ENCODE data around the gene CLTB.

Gene CLTB

GRCh38 chr5:176400382-176401156 lies 15.8 kb downstream of the CLTB start:
- no peak for TF ChIP-seq CTCF (IDR thresholded peaks at IDR 0.05; ENCODE audit: poor library complexity, severe bottlenecking)
- Histone ChIP-seq H3K4me1 (ENCODE audit: insufficient read depth, poor library complexity, severe bottlenecking) (peaks cover 29% of the 10 kb centered on the region), H3K9me3 (ENCODE audit: severe bottlenecking) (no peaks in the 10 kb centered on the region), H3K27me3 (ENCODE audit: insufficient read depth, poor library complexity, severe bottlenecking) (no peaks in the 10 kb centered on the region), H3K4me3 (ENCODE audit: severe bottlenecking) (no peak overlapping the region), H3K27ac (ENCODE audit: poor library complexity, severe bottlenecking) (peak overlapping the region; percentile 75), H3K36me3 (ENCODE audit: low read depth) (peaks cover 64% of the 10 kb centered on the region)
- ATAC-seq (ENCODE audit: low read depth) (peak; percentile 84), DNase-seq (ENCODE audit: low spot score) (peak; percentile 61)

- Histone ChIP-seq H3K36me3 (ENCODE audit: low read depth) (peaks cover 62% of the 10 kb centered on the region), H3K27me3 (ENCODE audit: insufficient read depth, poor library complexity, severe bottlenecking) (no peaks in the 10 kb centered on the region), H3K4me3 (ENCODE audit: severe bottlenecking) (no peak overlapping the region), H3K27ac (ENCODE audit: poor library complexity, severe bottlenecking) (no peak overlapping the region), H3K9me3 (ENCODE audit: severe bottlenecking) (no peaks in the 10 kb centered on the region), H3K4me1 (ENCODE audit: insufficient read depth, poor library complexity, severe bottlenecking) (peaks cover 23% of the 10 kb centered on the region)
- ATAC-seq (ENCODE audit: low read depth) (no peak), DNase-seq (ENCODE audit: low spot score) (no peak)
- TF ChIP-seq CTCF (IDR thresholded peaks at IDR 0.05; ENCODE audit: poor library complexity, severe bottlenecking): no peak
Observed at GRCh38 chr5:176397736-176398420, 18.5 kb downstream of the CLTB start.

GRCh38 chr5:176396330-176396729 lies 20.0 kb downstream of the CLTB start:
- H3K4me1 ChIP-seq (ENCODE audit: insufficient read depth, poor library complexity, severe bottlenecking): peaks cover 16% of the 10 kb centered on the region
- peaks cover 68% of the 10 kb centered on the region for H3K36me3 ChIP-seq (ENCODE audit: low read depth)
- DNase-seq (ENCODE audit: low spot score) (no peak), ATAC-seq (ENCODE audit: low read depth) (no peak)
- TF ChIP-seq CTCF (IDR thresholded peaks at IDR 0.05; ENCODE audit: poor library complexity, severe bottlenecking): no peak
- H3K9me3 ChIP-seq (ENCODE audit: severe bottlenecking): no peaks in the 10 kb centered on the region
- H3K4me3 ChIP-seq (ENCODE audit: severe bottlenecking): no peak overlapping the region
- H3K27me3 ChIP-seq (ENCODE audit: insufficient read depth, poor library complexity, severe bottlenecking): no peaks in the 10 kb centered on the region
- no peak overlapping the region for H3K27ac ChIP-seq (ENCODE audit: poor library complexity, severe bottlenecking)

- DNase-seq (ENCODE audit: low spot score) (no peak), ATAC-seq (ENCODE audit: low read depth) (no peak)
- TF ChIP-seq CTCF (IDR thresholded peaks at IDR 0.05; ENCODE audit: poor library complexity, severe bottlenecking): no peak
- peaks cover 80% of the 10 kb centered on the region for H3K36me3 ChIP-seq (ENCODE audit: low read depth)
- no peaks in the 10 kb centered on the region for H3K9me3 ChIP-seq (ENCODE audit: severe bottlenecking)
- no peak overlapping the region for H3K27ac ChIP-seq (ENCODE audit: poor library complexity, severe bottlenecking)
- no peak overlapping the region for H3K4me3 ChIP-seq (ENCODE audit: severe bottlenecking)
- H3K27me3 ChIP-seq (ENCODE audit: insufficient read depth, poor library complexity, severe bottlenecking): no peaks in the 10 kb centered on the region
- H3K4me1 ChIP-seq (ENCODE audit: insufficient read depth, poor library complexity, severe bottlenecking): peaks cover 3% of the 10 kb centered on the region
Observed at GRCh38 chr5:176394881-176395675, 21.3 kb downstream of the CLTB start.
